NCI-H2227 (cell line): ENCODE measurements around the gene PRIMA1.
"Not testable (repeated sequence)": the region's sequence is repeated elsewhere in the genome, so short reads cannot be mapped to it uniquely, and the experiment has no call there.

Source experiments
- DNase-seq: peaks from one replicate; lab custom pipeline; 2025; ENCODE audit not compliant: unreplicated experiment; lab: John Stamatoyannopoulos, UW

PRIMA1 gene, protein sequence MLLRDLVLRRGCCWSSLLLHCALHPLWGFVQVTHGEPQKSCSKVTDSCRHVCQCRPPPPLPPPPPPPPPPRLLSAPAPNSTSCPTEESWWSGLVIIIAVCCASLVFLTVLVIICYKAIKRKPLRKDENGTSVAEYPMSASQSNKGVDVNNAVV

DNA sequence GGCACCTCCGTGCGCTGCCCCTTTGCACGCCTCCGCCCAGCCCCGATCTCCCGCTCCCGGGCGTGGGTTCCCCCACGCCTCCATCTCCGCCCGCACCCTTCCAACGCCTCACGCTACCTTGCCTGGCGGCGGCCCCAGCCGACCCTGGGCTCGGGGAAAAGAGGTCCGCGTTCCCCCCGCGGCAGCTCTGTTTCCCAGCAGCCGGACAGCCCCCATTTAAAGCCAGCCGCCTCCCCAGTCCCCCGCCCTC, at the start of gene PRIMA1:
PRIMA1 (minus strand) TSS at position 193 of the 250 bp plus-strand sequence. CDS start 767 bp downstream, outside the sequence.
- DNase-seq: no peak

DNA sequence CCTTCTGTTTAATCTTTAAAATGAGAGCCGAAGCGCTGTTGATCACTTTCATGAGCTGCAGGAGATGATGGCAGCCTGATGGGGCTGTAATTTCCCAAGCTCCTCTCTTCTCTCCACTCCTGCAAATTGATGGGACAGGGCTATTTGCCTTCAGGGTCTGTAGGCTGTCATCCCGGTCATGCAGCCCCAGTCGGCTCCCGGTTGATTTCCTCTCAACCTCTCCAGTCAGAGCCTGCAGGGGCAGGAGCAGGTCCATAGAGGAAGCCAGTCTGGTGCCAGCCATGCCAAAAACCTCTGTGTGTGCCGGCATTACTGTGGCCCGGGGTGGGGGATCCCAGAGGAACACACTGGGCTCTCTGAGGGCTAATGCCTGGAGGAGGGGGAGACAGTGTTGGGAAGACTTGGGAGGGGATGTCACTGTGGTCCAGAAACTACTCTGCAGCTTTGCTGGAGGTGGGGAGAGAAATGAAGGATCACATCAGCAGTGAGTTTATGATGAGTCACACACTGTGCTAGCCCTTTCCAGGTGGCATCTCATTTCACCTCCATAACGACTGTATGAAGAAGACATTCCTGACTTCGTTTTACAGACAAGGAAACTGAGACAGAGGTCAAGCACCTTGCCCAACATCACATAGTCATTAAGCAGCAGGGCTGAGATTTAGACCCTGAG, 46.5 kb upstream of the PRIMA1 start:
- no peak for DNase-seq

DNA sequence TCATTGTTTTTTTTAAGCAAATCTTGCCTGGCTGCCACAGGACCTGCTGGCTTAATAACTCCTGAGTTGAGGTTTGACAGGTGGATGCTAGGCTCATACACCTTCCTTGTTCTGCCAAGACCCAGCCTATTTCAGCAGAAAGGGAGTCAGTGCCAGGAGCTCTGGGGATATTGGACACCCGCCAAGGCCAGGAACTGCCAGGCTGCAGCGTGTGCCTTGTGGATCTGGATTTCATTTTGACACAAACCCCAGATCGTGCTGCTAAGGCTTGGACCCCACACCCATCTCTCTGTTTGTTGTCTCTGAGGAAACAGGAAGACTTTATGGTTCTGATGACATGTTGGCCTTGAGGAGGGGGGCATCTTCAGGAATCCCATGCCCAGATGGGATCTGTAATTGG, 44.4 kb upstream of the PRIMA1 start:
- no peak for DNase-seq

DNA sequence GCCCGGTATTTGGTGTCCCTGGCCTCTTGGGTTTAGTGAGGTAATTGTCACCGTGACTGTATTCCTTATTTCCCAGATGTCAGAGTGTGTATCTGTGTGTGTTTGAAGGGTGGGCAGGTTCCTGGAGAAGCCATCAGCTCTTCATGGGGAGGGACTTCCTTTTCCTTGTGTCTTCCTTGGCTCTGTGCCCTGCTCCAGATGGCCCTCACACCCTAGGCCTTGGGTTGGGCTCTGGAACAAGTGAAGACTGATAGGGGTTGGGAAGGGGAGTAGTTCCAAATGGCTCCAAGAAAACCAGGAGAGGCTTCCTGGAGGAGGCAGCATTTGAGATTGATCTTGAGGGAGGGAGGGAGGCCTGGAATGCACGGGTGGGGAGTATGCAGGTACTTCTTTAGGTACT, 43.8 kb upstream of the PRIMA1 start:
- no peak for DNase-seq

DNA sequence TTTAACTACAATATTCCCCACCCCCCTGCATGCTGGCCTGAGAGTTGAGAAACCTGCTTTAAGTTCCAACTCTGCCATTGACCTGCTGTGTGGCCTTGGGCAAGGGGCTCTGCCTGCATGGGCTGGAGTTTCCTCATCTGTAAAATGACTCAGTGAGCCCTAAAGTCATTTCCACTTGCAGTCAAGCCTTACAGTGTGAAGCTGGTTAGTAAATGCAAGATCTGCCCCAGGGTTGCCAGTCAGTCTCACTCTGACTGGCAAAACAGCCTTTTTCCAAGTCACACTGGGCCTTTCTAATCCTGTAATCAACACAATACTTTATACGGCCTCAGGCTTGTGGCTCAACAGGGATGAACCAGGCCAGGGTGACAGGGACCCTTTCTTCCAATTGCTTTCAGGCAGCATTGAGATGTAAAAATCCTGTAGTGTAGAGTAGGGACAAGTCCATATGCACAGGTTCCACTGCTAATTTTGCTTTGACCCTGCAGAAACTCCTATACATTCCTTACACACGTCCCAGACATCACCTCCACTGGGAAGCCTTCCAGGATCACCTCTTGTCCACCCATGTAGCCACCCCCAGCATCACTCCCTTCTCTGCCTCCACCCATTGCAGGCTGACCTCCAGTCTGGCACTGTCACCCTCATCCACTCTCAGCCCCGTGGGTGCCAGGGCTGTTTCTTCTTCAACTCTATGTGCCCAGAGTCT, 42.6 kb upstream of the PRIMA1 start:
- no peak for DNase-seq

DNA sequence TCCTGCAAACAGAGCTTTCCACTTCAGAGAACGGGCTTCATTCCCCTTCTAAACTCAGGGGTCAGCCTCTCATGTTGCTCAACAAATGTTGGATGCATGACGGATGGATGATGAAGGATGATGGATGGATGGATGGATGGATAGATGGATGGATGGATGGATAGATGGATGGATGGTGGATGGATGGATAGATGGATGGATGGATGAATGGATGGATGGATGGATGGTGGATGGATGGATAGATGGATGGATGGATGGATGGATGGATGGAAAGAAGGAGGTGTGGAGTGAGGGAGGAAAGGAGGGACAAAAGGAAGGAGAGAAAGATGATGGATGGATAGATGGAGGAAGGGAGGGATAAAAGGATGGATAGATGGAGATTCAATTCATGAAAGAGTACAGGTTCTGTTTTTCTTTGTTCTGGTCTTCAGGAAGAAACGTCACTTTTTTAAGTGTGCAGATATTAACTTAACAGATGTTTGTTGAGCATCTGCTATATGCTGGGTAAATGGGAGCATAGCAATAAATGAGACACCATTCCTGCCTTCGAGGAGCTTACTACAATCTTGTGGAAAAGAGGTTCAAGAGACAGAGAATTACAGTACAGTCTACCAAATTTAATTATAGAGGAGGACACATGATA, 41.7 kb upstream of the PRIMA1 start:
- DNase-seq: no peak

DNA sequence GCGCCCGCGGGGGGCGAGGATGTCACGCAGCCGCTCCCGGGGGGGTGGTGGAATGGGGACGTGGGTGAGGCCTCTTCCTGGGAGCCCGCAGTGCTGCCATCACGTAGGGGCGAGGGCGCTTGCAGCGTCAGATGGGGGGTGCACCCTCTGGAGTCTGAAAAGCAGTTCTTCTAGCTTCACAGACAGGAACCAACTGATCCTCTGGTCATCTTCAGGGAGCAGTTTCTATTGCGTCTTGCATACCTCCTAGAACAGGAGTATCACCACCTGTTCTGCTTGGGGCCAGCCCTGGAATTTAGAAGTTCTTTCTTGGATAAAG, 36.9 kb upstream of the PRIMA1 start:
- DNase-seq: no peak

DNA sequence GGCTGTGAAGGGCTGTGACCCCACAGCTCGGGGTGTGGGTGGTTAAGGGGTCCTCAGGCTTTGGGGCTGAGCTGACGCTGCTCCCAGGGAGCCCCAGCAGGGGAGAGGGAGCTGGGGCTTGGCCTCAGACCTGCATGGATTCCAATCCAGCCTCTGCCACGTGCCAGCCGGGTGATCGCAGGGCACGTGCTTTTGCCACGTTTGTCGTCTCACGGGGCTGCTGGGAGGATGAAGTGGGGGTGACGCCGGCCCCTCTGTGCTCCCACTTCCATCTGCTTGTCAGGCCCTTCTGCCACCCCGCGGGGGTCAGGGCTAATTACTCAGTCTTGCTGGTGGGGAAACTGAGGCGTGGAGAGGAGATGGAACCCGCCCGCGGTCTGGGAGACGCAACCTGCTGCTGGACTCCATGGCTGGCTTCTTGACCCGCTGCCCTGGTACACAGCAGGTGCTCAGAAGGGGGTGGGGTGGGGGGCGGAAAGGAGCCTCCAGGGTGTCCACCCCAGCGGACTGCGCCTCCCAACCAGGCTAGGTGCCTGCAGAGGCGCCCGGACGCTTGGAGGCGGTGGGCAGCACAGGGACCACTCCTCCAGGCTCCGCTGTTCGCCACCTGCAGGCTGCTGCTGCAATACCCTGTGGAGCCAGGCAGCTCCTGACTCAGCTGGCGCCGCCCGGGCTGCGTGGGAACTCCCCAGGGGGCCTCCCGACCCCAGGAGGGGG, 36.4 kb upstream of the PRIMA1 start:
- DNase-seq: no peak

DNA sequence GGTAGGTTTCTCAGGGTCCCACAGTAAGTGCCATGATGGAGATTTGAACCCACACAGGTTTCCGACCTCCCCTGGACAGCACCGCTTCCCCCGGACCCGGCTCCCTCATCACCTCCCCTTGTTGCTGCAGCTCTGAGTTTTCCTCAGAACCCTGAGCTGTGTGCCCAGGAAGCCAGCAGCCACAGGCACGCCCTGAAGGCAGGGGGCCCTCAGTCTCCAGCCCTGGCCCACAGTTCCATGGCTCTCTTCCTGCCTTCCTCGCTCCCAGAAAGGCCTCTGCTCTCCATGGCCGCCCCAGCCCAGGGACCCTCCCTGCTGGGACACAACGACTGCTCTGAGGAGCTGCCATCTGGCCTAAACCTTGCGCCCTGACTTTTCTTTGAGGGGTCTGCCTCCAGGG, 35.8 kb upstream of the PRIMA1 start:
- no peak for DNase-seq

DNA sequence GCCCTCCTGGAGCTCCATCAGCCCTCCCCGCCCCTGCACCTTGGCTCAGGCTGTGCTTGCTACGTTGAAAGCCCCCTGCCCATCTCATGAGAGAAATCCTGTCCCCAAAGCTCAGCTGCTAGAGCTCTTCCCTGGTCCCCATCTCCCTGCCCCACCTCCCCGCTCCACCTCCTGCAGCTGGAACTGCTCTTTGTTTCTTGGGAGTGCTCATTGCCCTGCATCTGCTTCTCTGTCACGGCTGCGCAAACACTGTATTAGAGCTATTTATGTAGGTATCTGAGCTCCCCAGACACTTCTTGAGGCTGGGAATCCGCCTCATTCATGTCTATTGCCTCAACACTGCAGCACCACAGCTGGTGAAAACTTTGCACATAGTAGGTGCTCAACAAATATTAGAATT, 32.8 kb upstream of the PRIMA1 start:
- DNase-seq: no peak

DNA sequence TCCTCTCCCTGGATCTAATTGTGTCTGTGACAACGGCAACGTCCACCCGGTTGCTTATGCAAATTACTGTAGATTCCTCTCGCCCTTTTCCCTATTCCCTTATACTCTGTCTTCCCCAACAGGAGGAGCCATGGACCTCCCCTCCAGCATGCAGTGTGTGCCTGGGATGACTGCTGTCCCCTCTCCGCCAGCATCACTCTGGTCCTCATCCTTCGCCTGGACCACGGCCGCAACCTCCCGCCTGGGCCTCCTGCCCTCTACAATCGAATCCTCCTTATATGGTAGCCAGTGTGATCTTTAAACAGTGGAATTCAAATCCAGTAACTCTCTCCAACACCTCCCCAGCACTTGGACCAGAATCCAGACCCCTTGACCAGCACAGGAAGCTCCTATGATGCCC, 30.6 kb upstream of the PRIMA1 start:
- DNase-seq: no peak

DNA sequence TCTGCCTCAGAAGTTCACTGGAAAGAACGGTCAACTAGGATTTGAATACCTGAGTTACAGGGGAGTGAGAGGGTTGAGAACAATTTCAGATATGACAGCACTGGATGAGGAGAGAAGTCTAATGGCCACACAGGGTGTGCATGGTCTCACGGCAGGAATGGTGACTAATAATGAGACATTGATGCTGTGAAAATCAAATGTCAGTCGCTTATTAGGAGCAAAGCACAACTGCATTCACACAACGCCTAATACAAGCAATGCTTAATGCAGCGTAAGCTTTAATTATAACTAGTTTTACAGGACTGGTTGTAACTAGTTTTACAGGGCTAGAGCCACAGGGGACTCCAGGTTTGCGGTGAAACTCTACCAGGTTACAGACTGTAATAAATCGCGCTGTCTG, 23.4 kb upstream of the PRIMA1 start:
- no peak for DNase-seq

DNA sequence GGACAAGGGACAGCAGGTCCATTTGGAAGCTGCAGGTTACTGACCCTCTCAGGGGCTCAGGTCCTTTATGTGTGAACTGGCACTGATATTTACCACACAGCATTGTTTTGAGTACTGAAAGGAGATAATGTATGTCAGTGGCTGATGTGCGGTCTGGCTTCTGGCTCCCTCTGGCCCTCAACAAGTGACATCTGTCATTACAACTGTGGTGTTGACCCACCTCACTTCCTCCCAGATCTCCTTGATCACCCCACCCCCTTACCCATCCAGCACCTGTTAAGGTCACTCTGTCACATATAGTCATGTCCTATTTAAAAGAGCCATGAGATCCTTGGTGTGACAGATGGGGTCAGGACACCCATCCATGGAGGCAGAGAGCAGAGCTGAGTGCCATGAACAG, 22.7 kb upstream of the PRIMA1 start:
- DNase-seq: no peak

DNA sequence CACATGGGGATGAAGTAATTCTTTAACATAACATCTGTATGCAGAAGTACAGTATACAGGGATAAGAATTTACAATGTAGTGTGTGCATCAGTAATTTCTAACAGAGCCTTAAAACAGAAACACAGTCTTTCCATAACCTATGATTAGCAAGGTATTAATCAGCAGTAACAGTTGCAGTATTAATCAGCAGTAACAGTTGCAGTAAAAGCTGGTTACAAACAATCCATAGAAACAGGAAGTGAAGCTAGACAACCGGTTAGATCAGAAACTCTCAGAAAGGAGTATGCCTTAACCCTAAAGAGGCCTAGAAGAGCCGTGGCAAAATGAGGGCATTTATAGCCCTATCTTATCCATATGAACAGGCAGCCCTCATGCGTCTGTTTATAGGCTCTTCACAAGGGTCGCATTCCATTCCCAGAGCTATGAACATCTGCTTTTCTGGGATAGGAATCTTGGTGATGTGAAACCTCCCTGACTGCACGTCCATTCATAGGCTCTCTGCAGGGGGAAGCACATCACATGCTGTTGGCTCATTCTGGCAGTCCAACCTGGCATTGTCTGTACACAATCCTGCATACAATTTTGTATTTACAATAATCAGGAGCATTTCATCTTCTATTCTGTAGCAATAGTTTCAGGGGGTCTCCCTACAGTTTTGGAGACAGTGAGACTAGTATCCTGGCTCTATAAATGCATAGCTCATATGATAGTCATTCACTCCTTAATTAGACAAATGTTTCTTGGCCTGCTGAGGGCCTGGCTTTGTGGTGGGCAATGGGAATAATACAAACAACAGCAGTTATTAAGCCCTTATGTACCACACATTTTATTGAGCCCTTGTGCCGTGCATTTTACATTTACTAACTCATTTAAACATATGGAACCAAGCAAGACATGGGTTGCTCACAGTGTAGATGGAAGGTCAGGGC, 21.5 kb upstream of the PRIMA1 start:
- not testable (repeated sequence) for DNase-seq

DNA sequence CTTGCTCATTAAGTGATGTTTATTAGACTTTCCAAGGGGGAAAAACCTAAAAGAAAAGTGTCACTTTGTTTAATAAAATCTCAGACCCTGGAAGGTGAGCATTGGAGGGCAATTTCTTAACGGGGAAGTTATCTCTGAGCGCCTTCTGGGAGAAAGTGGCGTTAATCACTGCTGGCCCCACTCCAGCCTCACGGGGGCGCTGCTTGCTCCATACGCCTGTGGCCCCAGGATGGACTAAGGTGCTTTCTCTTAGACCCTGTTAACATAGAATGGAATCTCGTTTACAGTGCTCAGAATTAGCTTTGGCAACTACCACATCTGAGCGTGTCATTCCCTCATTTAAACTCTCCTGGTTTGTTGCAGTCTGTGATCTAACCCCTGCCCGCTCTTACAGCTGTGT, 16.4 kb upstream of the PRIMA1 start:
- no peak for DNase-seq

DNA sequence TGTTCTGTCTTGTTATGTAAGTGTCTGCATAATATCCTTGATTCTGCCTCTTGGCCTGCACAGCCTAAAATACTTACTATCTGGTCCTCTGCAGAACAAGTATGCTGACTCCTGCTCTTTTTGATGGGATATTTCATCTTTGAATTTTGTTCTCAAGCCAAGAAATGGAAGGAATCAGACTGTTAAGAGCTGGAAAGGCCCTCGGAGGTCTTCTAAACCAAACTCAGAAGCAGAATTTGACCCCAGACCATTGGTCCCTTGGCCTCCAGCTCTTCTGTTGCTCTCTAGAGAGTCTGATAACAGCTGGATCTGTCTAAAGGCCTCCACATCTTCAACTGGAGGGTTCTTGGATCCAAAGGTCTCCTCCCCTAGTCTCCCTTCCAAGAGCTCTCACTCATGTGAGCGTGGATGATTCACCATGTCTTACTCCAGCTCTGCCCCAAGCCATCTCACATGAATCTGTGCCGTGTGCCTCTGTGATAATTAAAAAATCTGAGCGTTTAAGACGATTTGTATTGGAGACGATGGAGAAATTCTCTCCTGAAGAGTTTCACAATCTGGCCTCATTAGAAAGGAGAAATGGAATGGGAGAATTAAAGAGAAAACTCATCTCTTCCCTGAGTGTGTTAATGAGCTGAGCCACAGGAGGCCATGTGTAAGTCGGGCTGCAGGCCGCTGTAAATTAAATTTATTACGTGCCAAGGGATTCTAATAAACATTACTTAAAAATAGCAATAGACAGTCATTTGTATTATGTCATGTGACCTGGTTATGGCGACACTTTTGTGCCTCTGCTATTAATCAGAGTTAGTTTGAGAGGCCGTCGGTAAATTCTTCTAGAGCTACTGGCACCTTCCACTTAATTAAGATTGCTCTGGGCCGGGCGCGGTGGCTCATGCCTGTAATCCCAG, 15.4 kb upstream of the PRIMA1 start:
- DNase-seq: no peak

DNA sequence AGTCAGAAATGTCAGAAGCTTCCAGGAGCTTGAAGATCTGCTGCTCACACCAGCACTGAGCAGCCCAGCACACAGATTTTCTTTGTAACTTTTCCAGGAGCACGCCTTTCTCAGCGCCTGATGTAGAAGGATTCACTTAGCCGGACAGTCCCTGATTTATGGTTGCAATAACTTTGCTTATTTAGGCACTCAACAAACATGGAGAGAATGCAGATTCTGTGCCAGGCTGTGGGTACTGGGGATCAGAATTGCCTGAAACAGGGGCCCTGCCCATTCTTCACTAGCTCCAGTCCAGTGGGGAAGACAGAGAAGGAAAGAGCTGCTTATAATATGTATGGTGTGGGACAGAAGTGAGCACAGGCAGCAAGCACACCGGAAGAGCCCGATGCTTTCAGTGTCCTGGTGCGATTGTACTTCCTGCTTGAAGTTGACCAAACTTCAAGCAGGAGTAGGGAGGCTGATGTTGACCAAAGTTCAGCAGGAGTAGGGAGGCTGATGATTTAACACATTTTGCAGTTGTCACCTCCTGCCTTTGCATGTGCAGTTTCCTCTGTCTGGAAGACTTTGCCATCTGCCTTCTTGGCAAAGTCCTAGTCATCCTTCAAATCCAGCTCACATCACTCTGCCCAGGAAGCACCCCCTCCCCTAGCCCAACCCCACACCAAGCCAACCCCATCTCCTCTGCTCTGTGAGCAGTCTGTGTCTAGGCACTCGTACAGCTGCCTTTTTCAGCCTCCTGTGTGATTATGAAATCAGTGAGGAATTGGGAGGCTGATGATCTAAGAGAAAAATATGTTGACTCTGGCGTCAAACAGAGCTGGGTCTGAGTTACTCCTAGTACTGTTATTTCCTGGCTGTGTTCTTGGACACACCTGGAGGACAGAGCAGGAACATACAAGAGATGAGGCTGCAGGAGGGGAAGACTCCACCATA, 12.0 kb upstream of the PRIMA1 start:
- no peak for DNase-seq

DNA sequence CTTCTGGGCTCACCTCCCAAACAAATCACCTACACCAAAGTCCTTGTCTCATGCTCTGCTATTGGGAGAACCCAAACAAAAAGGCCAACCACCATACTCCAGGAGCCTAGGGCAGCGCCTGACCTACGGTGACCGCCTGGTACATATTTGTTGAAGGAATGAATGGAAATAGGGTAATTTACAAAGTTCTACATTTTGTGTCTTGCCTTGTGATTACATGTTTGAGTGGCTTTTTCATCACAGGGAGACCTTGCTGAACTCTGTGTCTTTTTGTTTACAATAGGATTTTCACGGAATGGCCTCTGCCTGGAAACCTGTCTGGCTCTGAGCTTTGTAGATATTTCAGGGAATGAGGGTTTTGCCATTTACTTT, 11.3 kb upstream of the PRIMA1 start:
- DNase-seq: no peak

DNA sequence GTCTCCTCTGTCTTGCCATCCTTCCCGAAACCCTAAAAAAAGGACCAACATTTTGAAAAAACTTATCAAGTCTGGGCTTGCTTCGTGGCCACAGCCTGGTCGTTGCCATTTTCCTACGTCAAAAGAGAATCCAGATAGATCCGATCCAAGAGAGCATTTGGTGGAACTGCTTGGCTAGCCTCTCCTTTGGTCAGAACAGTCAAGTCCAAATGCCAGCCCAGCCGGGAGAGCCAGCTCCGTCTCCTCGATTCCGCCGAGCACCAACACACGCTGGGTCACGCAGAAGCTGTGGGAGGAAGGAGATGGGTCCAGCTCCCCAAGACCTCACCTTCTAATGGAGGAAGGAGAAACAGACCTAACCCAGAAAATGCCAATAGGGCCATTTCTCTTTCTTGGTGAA, 9.3 kb upstream of the PRIMA1 start:
- DNase-seq: no peak
